ENCODE measurements around the gene PRIM2. TPM values are rescaled to one million over a fixed set of nuclear protein-coding genes. Genes with fewer than 3 reads are reported as not detected.
"Not testable (repeated sequence)": the region's sequence is repeated elsewhere in the genome, so short reads cannot be mapped to it uniquely, and the experiment has no call there.

Gene PRIM2
- polyA plus RNA-seq, 1 donor from 2014 or later, result 10.0 TPM

DNA sequence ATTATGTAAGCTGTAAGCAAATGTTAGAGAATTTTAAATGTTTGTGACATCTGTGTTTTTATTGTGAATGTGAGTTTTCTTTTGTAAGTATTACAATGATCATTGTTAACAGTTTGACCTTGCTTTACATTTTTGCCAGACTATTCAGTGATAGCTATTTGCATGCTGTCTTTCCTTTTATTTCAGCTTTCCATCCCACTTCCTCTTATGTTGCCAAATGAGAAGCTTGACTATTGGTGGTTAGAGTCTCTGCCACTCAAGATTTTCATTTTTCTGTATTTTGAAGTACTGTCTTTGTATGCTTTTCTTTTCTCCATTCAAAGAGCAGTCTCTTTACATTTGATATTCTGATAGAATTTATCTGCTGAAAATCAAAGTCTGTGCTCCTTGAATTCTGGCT lies 104.1 kb downstream of the PRIM2 start:
- no peaks in the 10 kb centered on the region for H3K79me2 ChIP-seq (replicated peaks; ENCODE audit: insufficient read depth, low read length)
- H2AFZ ChIP-seq (ENCODE audit: low read depth, low read length), result no peak overlapping the region
- no peaks in the 10 kb centered on the region for H3K27me3 ChIP-seq (ENCODE audit: insufficient read depth, low read depth, low read length)
- H3K27ac ChIP-seq (ENCODE audit: low read length), result no peak overlapping the region
- TF ChIP-seq, protein P1, sequence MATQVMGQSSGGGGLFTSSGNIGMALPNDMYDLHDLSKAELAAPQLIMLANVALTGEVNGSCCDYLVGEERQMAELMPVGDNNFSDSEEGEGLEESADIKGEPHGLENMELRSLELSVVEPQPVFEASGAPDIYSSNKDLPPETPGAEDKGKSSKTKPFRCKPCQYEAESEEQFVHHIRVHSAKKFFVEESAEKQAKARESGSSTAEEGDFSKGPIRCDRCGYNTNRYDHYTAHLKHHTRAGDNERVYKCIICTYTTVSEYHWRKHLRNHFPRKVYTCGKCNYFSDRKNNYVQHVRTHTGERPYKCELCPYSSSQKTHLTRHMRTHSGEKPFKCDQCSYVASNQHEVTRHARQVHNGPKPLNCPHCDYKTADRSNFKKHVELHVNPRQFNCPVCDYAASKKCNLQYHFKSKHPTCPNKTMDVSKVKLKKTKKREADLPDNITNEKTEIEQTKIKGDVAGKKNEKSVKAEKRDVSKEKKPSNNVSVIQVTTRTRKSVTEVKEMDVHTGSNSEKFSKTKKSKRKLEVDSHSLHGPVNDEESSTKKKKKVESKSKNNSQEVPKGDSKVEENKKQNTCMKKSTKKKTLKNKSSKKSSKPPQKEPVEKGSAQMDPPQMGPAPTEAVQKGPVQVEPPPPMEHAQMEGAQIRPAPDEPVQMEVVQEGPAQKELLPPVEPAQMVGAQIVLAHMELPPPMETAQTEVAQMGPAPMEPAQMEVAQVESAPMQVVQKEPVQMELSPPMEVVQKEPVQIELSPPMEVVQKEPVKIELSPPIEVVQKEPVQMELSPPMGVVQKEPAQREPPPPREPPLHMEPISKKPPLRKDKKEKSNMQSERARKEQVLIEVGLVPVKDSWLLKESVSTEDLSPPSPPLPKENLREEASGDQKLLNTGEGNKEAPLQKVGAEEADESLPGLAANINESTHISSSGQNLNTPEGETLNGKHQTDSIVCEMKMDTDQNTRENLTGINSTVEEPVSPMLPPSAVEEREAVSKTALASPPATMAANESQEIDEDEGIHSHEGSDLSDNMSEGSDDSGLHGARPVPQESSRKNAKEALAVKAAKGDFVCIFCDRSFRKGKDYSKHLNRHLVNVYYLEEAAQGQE (IDR thresholded peaks at IDR 0.05; ENCODE audit: borderline replicate concordance), result no peak
- no peaks in the 10 kb centered on the region for H3K9me2 ChIP-seq (ENCODE audit: insufficient read depth, low read length)
- H3K36me3 ChIP-seq (ENCODE audit: insufficient read depth, low read length), result no peaks in the 10 kb centered on the region
- H3F3A ChIP-seq (ENCODE audit: insufficient read depth, low read length, poor library complexity, severe bottlenecking), result no peaks in the 10 kb centered on the region
- no peak overlapping the region for H3K9ac ChIP-seq (ENCODE audit: low read length)
- no peaks in the 10 kb centered on the region for H4K20me1 ChIP-seq (ENCODE audit: insufficient read depth)
- H3K4me2 ChIP-seq (ENCODE audit: low read length), result no peak overlapping the region
- H3K4me3 ChIP-seq (ENCODE audit: low read length), result no peak overlapping the region
- no peaks in the 10 kb centered on the region for H3K9me3 ChIP-seq (ENCODE audit: low read length)

DNA sequence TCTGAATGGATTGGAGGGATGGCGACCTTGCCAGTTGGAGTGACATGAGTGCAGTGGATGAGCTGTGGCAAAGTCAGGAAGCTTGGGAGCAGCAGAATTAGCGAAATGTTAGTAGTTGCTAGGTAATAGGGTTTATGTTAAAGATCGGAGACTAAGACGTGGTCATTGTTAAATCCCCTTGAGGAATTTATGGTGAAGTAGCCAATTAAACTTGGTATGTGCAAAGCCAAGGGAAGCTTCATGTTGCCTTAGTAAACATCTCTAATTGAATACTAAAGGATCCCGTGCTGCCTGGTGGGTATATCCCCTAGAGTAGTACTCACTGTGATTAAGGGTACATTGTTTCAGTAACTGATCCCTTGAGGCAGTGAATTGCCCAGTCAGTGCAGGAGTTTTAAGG lies 106.0 kb downstream of the PRIM2 start:
- Histone ChIP-seq H3F3A (ENCODE audit: insufficient read depth, low read length, poor library complexity, severe bottlenecking) (no peaks in the 10 kb centered on the region), H2AFZ (ENCODE audit: low read depth, low read length) (no peak overlapping the region), H3K4me3 (ENCODE audit: low read length) (no peak overlapping the region), H3K9me2 (ENCODE audit: insufficient read depth, low read length) (no peaks in the 10 kb centered on the region), H3K27me3 (ENCODE audit: insufficient read depth, low read depth, low read length) (no peaks in the 10 kb centered on the region), H3K27ac (ENCODE audit: low read length) (no peak overlapping the region), H3K79me2 (replicated peaks; ENCODE audit: insufficient read depth, low read length) (no peaks in the 10 kb centered on the region), H3K9ac (ENCODE audit: low read length) (no peak overlapping the region), H3K4me2 (ENCODE audit: low read length) (no peak overlapping the region), H3K9me3 (ENCODE audit: low read length) (no peaks in the 10 kb centered on the region), H4K20me1 (ENCODE audit: insufficient read depth) (no peaks in the 10 kb centered on the region), H3K36me3 (ENCODE audit: insufficient read depth, low read length) (no peaks in the 10 kb centered on the region)
- no peak for TF ChIP-seq SMC3 (conservative IDR thresholded peaks at IDR 0.05; ENCODE audit: poor library complexity)
- TF ChIP-seq, protein P2, sequence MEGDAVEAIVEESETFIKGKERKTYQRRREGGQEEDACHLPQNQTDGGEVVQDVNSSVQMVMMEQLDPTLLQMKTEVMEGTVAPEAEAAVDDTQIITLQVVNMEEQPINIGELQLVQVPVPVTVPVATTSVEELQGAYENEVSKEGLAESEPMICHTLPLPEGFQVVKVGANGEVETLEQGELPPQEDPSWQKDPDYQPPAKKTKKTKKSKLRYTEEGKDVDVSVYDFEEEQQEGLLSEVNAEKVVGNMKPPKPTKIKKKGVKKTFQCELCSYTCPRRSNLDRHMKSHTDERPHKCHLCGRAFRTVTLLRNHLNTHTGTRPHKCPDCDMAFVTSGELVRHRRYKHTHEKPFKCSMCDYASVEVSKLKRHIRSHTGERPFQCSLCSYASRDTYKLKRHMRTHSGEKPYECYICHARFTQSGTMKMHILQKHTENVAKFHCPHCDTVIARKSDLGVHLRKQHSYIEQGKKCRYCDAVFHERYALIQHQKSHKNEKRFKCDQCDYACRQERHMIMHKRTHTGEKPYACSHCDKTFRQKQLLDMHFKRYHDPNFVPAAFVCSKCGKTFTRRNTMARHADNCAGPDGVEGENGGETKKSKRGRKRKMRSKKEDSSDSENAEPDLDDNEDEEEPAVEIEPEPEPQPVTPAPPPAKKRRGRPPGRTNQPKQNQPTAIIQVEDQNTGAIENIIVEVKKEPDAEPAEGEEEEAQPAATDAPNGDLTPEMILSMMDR (IDR thresholded peaks at IDR 0.05; ENCODE audit: poor library complexity, severe bottlenecking), result no peak
- no peak for TF ChIP-seq MXI1 (conservative IDR thresholded peaks at IDR 0.05; ENCODE audit: poor library complexity, severe bottlenecking)
- no peak for TF ChIP-seq RAD21 (conservative IDR thresholded peaks at IDR 0.05)
- TF ChIP-seq POLR2AphosphoS5 (IDR thresholded peaks at IDR 0.05), result no peak
- no peak for TF ChIP-seq EP300 (conservative IDR thresholded peaks at IDR 0.05; ENCODE audit: poor library complexity, severe bottlenecking)
- TF ChIP-seq, protein P1 (IDR thresholded peaks at IDR 0.05; ENCODE audit: borderline replicate concordance), result no peak

DNA sequence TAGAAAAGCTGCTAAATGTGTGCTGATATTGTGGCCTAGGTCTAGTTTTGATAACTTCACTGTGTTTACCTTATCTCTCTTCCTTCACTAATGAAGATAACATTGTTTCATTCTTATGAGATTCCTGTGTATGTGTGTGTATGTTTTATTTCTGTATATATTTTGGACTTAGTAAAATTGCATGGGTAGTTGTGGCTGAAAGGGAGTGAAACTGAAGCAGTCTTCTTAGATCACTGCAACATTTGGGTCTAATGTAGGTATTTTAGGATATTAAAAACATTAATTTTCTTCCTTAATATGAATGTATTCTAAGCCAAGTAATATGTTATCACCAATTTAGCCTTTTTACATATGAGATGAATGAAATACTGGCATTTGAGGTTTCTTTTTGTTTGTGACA lies 114.3 kb downstream of the PRIM2 start:
- H2AFZ ChIP-seq (ENCODE audit: low read depth, low read length); H3K4me3 ChIP-seq (ENCODE audit: low read length); H3K9me3 ChIP-seq (ENCODE audit: low read length); H3K9ac ChIP-seq (ENCODE audit: low read length); H3K79me2 ChIP-seq (replicated peaks; ENCODE audit: insufficient read depth, low read length); H3K27ac ChIP-seq (ENCODE audit: low read length); H3K9me2 ChIP-seq (ENCODE audit: insufficient read depth, low read length); H3K36me3 ChIP-seq (ENCODE audit: insufficient read depth, low read length); H3K27me3 ChIP-seq (ENCODE audit: insufficient read depth, low read depth, low read length); H3K4me2 ChIP-seq (ENCODE audit: low read length); H4K20me1 ChIP-seq (ENCODE audit: insufficient read depth); H3F3A ChIP-seq (ENCODE audit: insufficient read depth, low read length, poor library complexity, severe bottlenecking): not testable (repeated sequence)

Data from neural cell (in vitro differentiated cells).